Measurements from ENCODE around the gene C6orf120.
A peak's percentile ranks its signal among the peaks of the same experiment; 100 is the strongest.
"Not testable (repeated sequence)": the region's sequence is repeated elsewhere in the genome, so short reads cannot be mapped to it uniquely, and the experiment has no call there.

Gene C6orf120

GRCh38 chr6:169678342-169678741, 23.6 kb upstream of the C6orf120 start:
- no peak for DNase-seq (ENCODE audit: low read depth in 2 of 2)

DNA sequence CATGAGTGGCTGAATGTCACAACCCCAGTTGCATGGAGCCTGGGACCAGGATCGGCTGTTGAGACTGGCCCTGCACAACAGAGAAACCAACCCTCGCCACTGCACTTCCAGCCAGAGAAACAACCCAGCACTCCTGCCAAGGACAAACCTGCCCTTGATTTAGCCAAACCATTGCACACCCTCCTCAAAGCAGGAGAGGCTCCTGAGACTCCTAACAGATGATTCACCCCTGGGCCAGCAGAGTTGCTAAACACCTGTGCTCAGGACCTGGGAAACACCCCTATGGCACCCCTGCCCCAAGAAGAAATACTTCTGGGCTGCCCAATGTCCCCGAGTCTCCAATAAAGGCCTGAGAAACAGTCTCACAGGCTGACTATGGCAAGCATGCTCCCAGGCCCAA, 17.9 kb upstream of the C6orf120 start:
- no peak for DNase-seq (ENCODE audit: low read depth in 2 of 2)

DNA sequence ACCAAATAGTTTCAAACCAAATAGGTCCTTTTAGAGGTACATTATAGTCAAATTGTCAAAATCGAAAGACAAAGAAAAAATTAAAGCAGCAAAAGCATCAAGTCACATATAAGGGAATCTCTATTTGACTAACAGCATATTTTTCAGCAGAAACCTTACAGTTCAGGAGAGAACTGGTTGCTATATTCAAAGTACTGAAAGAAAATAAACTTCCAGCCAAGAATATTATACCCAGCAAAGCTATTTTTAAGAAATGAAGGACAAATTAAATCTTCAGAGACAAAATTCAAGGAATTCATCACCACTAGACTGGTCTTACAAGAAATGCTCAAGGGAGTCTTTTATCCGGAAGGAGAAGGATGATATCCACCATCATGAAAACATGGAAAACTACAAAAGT, 16.1 kb upstream of the C6orf120 start:
- DNase-seq (ENCODE audit: low read depth in 2 of 2): no peak

DNA sequence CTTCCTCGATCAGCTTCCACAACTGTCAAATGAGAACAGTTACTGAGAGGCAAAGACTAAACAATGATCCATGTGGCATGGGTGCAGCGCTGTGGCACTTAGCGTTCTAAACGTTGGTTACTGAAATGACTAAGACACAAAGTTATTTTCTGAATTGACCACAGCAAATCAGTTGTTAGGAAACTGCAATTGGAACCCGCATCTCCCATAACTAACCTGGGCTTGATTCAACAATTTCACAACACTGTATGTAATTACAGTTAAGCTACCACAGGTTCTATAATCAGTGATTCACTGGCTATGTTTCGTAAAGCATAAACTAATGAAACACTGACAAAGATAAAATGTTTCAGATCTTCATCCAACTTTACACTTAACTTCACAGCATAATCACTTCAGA, 12.6 kb upstream of the C6orf120 start:
- no peak for DNase-seq (ENCODE audit: low read depth in 2 of 2)

DNA sequence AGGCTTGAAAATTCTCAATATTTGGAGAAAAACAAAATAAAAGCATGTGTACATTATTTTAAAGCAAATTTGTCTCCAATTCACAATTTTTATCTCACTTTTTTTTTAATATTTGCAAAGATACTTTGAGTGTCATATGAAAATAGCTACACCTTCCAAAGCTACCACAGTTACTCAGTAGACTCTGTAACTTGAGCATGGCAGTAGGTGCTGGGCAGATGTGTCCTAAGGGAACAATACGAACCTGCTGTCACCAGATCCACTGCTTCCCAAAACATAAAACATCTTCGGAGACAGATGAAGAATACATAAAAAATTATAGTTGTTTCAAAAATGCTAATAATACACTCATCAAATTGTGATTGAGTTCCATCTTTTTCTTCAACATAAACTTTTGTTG, 10.7 kb upstream of the C6orf120 start:
- no peak for DNase-seq (ENCODE audit: low read depth in 2 of 2)

DNA sequence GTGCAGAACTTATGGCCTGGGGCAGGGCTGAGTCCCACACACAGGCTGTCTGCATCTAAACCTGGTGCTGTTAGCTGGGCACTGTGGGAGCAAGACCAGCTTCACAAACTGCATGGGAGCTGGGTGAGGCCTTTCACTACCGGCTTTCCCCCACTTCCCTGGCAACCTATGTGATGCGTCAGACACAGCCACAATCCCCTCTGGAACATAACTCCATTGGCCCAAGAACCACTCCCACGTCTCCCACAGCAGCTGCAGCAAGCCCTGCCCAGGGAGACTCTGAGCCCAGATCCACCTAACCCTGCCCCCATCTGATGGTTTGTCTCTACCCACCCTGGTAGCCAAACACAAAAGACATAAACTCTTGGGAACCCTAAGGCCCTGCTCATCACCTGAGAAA, 9.4 kb upstream of the C6orf120 start:
- no peak for DNase-seq (ENCODE audit: low read depth in 2 of 2)

GRCh38 chr6:169695131-169695530, 6.8 kb upstream of the C6orf120 start:
- no peak for DNase-seq (ENCODE audit: low read depth in 2 of 2)

- not testable (repeated sequence) for DNase-seq (ENCODE audit: low read depth in 2 of 2)
Observed at GRCh38 chr6:169697115-169697514, 4.8 kb upstream of the C6orf120 start.

GRCh38 chr6:169700296-169700695, 1.6 kb upstream of the C6orf120 start:
- no peak for DNase-seq (ENCODE audit: low read depth in 2 of 2)

DNA sequence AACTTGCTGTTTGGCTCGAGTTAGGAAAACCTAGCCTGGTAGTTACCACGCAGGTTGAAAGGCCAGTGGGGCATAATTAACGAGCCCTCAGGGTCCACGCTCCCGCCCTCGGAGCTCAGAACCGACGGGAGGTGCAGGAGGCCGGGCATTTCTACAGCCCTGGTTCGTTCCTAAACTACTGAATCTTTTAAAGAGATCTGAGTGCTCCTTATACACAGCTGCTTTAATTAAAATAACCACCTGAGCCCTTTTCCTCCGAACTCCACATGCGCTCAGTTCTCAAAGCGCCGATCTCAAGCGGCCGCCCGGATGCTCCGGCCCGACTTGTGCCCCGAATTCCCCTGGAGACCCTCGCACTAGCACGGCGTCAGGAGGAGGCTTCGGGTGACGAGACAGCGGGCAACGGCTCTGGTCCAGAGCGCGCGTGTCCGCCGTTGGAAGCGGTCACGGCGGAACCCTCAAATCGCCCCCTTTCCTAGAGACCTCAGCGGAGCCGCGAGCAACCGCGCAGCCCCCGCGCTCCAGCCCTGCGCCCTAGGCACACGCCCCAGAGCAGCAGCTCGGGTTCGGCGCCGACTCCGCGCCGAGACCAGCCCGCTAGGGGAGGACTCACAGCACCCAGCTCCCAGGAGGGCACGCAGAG, 494 bp upstream of the C6orf120 start:
- DNase-seq (ENCODE audit: low read depth in 2 of 2): no peak

- no peak for DNase-seq (ENCODE audit: low read depth in 2 of 2)
Observed at GRCh38 chr6:169702840-169703246, 917 bp downstream of the C6orf120 start.

- no peak for DNase-seq (ENCODE audit: low read depth in 2 of 2)
Observed at GRCh38 chr6:169707772-169708171, 5.8 kb downstream of the C6orf120 start.

GRCh38 chr6:169709293-169709692, 7.4 kb downstream of the C6orf120 start:
- no peak for DNase-seq (ENCODE audit: low read depth in 2 of 2)

DNA sequence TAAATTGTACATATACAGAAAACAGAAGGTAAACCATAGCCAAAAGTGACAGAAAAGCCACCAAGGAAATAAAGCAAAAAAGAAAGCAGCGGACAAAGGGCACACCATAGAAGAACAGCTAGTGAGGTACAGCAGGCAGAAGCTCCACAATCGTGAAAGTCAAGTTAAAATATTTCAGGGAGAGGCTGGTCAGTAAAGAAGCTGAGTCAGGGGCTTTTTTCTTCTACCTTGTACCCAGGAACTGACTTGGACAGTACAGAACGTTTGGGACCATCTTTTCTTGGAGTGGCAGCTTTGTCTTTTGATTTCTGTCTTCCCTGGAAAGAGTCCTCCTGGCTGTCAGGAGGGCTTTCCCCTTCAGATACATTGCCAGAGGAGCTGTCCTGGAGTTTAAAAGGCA, 8.1 kb downstream of the C6orf120 start:
- no peak for DNase-seq (ENCODE audit: low read depth in 2 of 2)

DNA sequence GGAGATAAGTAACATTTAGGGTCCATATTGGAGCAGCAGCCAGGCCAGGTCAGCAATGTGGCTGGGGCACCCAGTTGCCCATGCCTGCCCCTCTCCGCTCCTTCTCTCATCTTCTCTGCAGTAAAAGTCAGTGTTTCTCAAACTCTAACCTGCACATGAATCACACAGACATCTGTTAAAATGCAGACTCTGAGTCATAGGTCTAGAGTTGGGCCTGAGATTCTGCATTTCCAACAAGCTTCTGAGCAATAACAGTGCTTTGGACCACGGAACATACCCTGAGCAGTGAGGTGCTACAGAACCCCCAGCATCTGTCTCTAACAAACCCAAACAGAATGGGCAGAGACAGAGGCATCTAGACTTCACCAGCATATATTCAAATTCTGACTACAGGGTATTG, 12.3 kb downstream of the C6orf120 start:
- no peak for DNase-seq (ENCODE audit: low read depth in 2 of 2)

DNA sequence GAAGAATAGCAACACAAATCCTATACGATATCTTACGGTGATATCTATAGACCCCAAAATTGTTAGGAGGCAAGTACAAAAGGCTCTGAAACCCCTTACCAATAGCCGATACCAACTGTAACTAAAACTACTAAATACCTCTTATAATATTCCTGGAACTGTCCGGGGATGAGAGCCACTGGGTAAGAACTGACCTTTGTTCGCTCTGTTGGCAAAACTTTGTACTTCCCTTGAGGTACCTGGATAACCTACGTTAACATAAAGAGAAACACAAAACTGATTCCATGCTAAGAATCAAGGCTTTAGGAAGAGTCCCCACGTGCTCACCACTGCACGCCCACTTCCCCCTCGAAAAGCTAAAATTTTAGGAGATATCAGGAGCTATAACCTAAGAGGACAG, 12.7 kb downstream of the C6orf120 start:
- no peak for DNase-seq (ENCODE audit: low read depth in 2 of 2)

- no peak for DNase-seq (ENCODE audit: low read depth in 2 of 2)
Observed at GRCh38 chr6:169719117-169719516, 17.2 kb downstream of the C6orf120 start.

DNA sequence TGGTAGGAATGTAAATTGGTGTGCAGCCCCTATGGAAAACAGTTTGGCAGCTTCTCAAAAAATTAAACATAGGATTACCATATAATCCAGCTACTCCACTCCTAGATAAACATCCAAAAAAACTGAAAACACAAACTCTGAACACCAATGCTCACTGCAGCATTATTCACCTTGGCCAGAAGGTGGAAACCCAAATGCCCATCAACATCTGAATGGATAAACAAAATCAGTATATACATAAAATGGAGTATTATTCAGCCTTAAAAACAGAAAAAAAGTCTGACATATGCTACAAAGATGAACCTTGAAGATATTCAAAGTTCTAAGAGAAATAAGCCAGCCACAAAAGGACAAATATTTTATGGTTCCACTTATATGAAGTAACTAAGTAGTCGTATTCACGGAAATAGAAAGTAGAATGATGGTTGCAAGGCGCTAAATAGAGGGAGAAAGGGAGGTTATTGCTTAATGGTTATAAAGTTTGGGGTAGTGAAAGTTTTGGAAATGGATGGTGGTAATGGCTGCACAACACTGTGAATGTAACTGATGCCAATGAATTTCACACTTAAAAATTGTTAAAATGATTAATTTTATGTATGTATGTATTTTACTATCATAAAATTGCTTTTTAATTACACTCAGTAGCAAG, 18.4 kb downstream of the C6orf120 start:
- no peak for DNase-seq (ENCODE audit: low read depth in 2 of 2)

DNA sequence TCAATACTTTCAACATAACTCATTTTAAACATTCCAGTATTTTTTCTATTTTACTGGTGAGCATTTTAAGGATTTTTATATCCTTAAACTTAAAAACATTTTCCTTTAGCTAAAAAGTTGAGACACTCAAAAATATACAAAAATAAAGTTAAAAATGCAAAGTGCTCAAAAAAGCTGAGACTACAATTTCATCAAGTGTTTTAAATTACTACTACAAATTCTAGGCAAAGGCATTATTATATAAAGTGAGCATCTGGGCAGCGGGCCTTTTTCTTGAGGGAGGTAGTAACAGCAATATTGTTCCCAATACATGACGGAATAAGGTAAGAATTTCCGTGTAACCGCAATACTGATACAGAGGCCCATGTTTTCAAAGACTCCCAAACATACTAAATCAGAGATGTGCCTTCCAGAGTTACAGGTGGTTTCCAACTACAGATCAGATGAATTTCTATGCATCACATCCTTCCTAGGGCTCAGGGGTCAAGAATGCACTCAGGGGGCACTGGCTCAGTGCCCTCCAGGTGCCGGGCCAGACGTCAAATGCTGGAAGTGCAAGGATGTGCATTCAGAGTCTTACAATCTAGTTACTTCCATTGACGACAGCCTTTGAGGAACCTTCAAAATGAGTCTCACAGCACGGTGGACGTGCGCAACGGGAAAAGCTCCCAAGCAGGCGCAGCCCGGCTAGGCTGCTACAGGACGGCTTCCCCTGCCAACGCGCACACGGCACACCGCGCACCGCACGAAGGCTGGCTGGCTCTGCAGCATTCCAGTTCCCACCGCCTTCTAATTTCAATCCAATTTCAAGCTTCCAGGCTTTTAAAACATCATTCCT, 20.7 kb downstream of the C6orf120 start:
- no peak for DNase-seq (ENCODE audit: low read depth in 2 of 2)

DNA sequence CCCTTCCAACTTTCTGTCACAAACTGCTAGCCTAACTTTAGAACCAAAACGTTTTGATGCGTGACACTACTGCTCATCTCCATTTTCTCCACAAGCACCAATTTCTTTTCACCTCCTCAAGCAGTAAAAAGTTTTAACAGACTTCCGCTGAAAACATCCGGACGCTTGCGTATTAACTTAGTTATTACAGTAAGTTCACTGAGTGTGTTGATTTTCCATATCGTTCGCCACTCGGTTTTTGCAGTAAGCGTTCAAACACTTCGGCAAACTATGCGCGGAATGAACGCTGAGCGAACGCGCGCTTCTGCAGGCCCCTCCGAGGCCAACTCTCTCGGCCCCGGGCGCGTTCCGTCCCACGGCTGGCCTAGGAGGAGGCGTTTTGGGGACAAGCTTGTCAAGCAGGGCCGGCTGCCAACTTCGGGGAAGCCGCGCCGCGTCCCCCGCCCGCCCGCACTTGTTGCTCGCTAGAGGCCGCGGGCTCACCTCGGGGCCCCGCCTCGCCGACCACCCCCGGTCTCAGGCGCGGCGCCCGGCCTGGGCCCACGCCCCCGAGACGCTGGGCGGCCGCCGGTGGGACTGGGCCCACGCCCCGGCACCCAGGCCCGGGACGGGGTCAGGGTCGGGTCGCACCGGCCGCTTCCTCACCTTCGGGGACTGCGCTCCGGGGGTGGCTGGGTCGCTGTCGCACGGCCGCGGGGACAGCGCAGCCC, 21.4 kb downstream of the C6orf120 start:
- DNase-seq (ENCODE audit: low read depth in 2 of 2): peak; percentile 37 to 56

- peak in 1 of 2 donors; percentile 29 for DNase-seq (ENCODE audit: low read depth in 2 of 2)
Observed at GRCh38 chr6:169723991-169724493, 22.1 kb downstream of the C6orf120 start.

DNA sequence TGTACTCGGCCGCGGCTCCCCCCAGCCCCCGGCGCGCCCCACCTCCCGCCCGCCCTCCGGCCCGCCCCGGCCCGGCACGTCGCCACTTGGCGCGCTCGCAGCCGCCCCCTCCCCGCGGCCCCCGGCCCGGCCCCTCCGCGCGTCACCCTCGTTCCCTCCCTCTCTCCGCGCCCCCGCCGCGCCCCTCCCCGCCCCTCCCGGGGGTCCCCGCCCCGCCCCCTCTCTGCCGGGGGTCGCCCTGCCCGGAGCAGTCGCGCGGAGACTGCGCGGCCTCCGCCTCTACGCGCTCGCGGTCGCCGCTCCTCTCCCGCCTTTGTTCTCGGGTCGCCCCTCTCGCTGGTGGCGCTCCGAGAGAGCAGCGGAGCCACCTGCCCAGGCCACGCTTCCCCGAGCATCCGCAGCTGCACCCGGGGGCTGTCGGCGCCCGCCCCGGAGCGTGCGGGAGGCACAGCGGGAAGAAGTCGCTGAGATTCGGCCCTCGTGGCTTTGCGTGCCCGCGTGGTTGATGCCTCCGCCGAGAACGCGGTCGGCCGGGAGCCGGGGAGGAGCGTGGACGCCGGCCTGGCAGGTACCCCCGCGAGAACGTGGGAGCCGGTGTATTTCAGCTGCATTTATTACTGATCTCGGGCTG, 22.7 kb downstream of the C6orf120 start, which contains the start of gene PHF10:
Gene PHF10 (minus strand): TSS at position 7 of the 631 bp plus-strand sequence. CDS start 569 bp downstream, outside the sequence.
- DNase-seq (ENCODE audit: low read depth in 2 of 2): peak; percentile 36 to 64

Measured in stimulated activated CD8-positive, alpha-beta memory T cell treated with anti-CD3 and anti-CD28 coated beads, Interleukin-15, amount 100 ng/mL, for 4 hours (primary cell).